ENCODE results near the gene RAB40B.

DNA sequence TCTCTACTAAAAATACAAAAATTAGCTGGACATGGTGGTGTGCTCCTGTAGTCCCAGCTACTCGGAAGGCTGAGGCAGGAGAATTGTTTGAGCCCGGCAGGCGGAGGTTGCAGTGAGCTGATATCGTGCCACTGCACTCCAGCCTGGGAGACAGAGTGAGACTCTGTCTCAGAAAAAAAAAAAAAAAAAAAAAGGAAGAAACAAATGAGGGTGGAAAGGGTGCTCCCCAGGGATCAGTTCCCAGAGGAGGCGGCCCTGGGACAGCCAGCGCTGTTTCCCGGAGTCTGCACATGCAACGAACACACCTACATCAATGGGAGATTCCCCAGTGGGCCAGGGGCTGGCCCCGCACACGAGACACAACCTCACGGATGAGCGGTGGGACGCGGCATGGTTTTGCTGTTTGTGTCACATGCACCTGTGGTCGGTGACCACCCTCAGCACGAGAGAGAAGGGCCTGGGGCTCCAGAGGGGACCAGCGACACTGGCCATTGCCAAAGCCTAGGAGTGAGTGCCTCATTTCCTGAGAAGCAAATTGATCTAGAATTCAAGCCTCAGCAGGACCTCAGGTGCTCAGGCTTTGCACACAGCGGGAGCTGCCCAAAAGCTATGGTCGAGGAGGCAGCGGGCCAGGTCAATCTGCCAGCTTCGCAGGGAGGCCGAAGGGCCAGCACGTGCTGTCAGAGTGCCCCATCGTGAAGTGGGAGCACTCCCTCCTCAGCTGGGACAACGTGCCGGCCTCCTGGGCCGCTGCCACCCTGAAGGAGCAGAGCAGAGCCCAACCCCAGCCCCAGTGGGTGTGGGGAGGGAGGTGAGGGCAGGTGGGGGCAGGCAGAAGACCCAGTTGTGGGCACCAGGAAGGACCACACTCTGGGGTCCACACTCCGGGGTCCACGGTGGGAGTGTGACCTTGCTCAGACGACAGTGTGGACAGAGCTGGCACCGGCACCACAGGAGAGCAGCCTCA, 36.5 kb downstream of the RAB40B start:
- no peak for TF ChIP-seq POLR2AphosphoS5 (IDR thresholded peaks at IDR 0.05)
- TF ChIP-seq, protein P1, sequence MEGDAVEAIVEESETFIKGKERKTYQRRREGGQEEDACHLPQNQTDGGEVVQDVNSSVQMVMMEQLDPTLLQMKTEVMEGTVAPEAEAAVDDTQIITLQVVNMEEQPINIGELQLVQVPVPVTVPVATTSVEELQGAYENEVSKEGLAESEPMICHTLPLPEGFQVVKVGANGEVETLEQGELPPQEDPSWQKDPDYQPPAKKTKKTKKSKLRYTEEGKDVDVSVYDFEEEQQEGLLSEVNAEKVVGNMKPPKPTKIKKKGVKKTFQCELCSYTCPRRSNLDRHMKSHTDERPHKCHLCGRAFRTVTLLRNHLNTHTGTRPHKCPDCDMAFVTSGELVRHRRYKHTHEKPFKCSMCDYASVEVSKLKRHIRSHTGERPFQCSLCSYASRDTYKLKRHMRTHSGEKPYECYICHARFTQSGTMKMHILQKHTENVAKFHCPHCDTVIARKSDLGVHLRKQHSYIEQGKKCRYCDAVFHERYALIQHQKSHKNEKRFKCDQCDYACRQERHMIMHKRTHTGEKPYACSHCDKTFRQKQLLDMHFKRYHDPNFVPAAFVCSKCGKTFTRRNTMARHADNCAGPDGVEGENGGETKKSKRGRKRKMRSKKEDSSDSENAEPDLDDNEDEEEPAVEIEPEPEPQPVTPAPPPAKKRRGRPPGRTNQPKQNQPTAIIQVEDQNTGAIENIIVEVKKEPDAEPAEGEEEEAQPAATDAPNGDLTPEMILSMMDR (IDR thresholded peaks at IDR 0.05) = no peak

Measured in prostate gland (tissue), 2 donors.